ENCODE measurements around the gene BMX.

- no peak for TF ChIP-seq POLR2A (IDR thresholded peaks at IDR 0.05)
- no peak for TF ChIP-seq CTCF (IDR thresholded peaks at IDR 0.05)
These were observed 75.4 kb downstream of the BMX start for GRCh38 chrX:15576019-15576418.

Measured in adrenal gland (tissue), 5 donors.